TTC549 (cell line): ENCODE data around the gene CD8A.
"Not testable (repeated sequence)": the region's sequence is repeated elsewhere in the genome, so short reads cannot be mapped to it uniquely, and the experiment has no call there.

Experiments used
- FAIRE-seq: peaks from 2 replicates; lab custom pipeline; 2012; peaks lifted over from hg19 to GRCh38; lab: Jason Lieb, UNC

Gene CD8A

GRCh38 chr2:86790676-86791572 is at the start of gene CD8A:
CD8A (minus strand) TSS chr2:86790913; CDS start chr2:86790825, 88 bp downstream.
- no peak for FAIRE-seq

- not testable (repeated sequence) for FAIRE-seq
Observed at GRCh38 chr2:86839871-86840548, 49.3 kb upstream of the CD8A start.

GRCh38 chr2:86839455-86839854 is 48.7 kb upstream of the CD8A start:
- FAIRE-seq: not testable (repeated sequence)

GRCh38 chr2:86837714-86838113 is 47.0 kb upstream of the CD8A start:
- not testable (repeated sequence) for FAIRE-seq

- not testable (repeated sequence) for FAIRE-seq
Observed at GRCh38 chr2:86836915-86837695, 46.4 kb upstream of the CD8A start.

- FAIRE-seq: not testable (repeated sequence)
Observed at GRCh38 chr2:86835548-86835889, 44.8 kb upstream of the CD8A start.

- no peak for FAIRE-seq
Observed at GRCh38 chr2:86833315-86833714, 42.6 kb upstream of the CD8A start.

- no peak for FAIRE-seq
Observed at GRCh38 chr2:86832334-86833096, 41.8 kb upstream of the CD8A start.

- no peak for FAIRE-seq
Observed at GRCh38 chr2:86831537-86831936, 40.8 kb upstream of the CD8A start.

GRCh38 chr2:86826951-86827350 is 36.2 kb upstream of the CD8A start:
- no peak for FAIRE-seq

- no peak for FAIRE-seq
Observed at GRCh38 chr2:86825693-86826381, 35.1 kb upstream of the CD8A start.

GRCh38 chr2:86825036-86825692 is 34.5 kb upstream of the CD8A start:
- no peak for FAIRE-seq

- FAIRE-seq: no peak
Observed at GRCh38 chr2:86822668-86823345, 32.1 kb upstream of the CD8A start.

- no peak for FAIRE-seq
Observed at GRCh38 chr2:86821842-86822241, 31.1 kb upstream of the CD8A start.

- no peak for FAIRE-seq
Observed at GRCh38 chr2:86821306-86821705, 30.6 kb upstream of the CD8A start.

- FAIRE-seq: no peak
Observed at GRCh38 chr2:86818957-86819356, 28.2 kb upstream of the CD8A start.

GRCh38 chr2:86818114-86818801 is 27.5 kb upstream of the CD8A start:
- FAIRE-seq: no peak

GRCh38 chr2:86815611-86816010 is 24.9 kb upstream of the CD8A start:
- no peak for FAIRE-seq

GRCh38 chr2:86809481-86810121 is 18.9 kb upstream of the CD8A start:
- FAIRE-seq: no peak
